Cardiac atrium fibroblast (primary cell): ENCODE measurements around the gene SHISA8. TPM values are rescaled to one million over a fixed set of nuclear protein-coding genes. Genes with fewer than 3 reads are reported as not detected.

Source experiments
- total RNA-seq: library from RNA; depleted of rRNA; stranded (reverse); fragments of >200 nt; gene quantifications from 2 replicates; pipeline ENCODE4 v1.2.3, GENCODE V29; 2015

Gene SHISA8
- not detected in 2 replicates for total RNA-seq

GRCh38 chr22:41915035-41915785 lies at the start of gene SHISA8:
TSS of gene SHISA8 (minus strand) at chr22:41915074. CDS start at chr22:41914667, 407 bp downstream.

GRCh38 chr22:41951898-41952474 lies 37.1 kb upstream of the SHISA8 start, which contains the start of gene SMIM45:
TSS of gene SMIM45 (plus strand) at chr22:41952150.

DNA sequence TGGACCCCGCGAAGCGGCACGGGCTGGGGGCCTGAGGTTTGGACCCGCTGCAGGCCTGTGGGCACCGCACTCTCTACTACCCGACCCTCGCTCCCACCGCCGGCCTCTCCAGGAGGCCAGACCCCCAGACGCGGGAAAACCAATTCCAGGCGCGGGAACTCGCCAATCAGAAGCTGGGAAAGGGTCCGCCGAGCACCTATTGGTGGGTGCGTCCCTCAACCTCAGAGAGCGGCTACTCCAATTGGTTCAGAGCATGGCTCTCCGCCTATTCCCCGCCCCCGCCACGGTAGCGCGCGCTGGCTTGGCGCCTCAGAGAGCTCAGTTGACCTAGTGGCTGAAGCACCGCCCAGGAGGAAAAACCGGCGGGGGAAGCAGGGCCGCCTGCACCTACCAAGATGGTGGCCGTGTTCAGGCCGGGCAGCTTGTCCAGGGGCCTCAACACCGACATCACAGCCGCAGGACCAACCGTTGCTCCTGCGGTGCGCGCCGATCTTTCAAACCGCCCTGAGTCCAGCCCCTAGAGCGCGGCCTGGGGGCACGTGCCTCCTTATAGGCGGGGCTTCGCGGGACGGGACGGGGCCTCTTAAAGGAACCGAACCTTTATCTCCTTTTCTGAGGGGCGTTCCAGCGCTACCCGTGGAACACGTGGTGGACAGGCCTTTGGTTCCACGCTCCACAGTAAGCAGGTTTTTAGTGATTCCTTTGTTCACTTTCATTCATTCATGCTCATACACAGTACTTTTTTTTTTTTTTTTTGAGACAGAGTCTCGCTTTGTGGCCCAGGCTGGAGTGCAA lies 32.0 kb upstream of the SHISA8 start, which contains the start of gene CENPM:
Gene CENPM, minus strand, starts transcription at position 524 of the 795 bp plus-strand sequence. Its CDS starts 76 bp downstream, at position 448.

Other genes with a start within 250 kb of the SHISA8 start
- gene SNU13, start 226.2 kb downstream of the SHISA8 start, total RNA-seq, result 126 and 164 TPM in 2 replicates
- 1.3 and 2.0 TPM in 2 replicates for gene MEI1, start 215.6 kb downstream of the SHISA8 start, total RNA-seq
- gene CCDC134, start 114.4 kb downstream of the SHISA8 start, total RNA-seq, result 4.5 and 11.8 TPM in 2 replicates
- 36.5 and 58.2 TPM in 2 replicates for gene SREBF2, start 82.0 kb downstream of the SHISA8 start, total RNA-seq
- gene TNFRSF13C, start 11.7 kb upstream of the SHISA8 start, total RNA-seq, result not detected in 2 replicates
- gene CENPM, start 32.1 kb upstream of the SHISA8 start, total RNA-seq, result 3.7 and 9.6 TPM in 2 replicates
- not detected in 2 replicates for gene SEPTIN3, start 54.4 kb upstream of the SHISA8 start, total RNA-seq
- gene WBP2NL, start 83.7 kb upstream of the SHISA8 start, total RNA-seq, result not detected in 2 replicates
- 22.6 and 24.6 TPM in 2 replicates for gene NAGA, start 155.7 kb upstream of the SHISA8 start, total RNA-seq
- 15.4 and 17.3 TPM in 2 replicates for gene PHETA2, start 159.2 kb upstream of the SHISA8 start, total RNA-seq
- 0.81 and 7.8 TPM in 2 replicates for gene SMDT1, start 164.6 kb upstream of the SHISA8 start, total RNA-seq
- 37.7 and 42.4 TPM in 2 replicates for gene NDUFA6, start 175.7 kb upstream of the SHISA8 start, total RNA-seq
- gene CYP2D6, start 215.7 kb upstream of the SHISA8 start, total RNA-seq, result 0.18 TPM in 1 of 2 replicates, not detected in the other